DND-41 (cell line): Measurements from ENCODE around the gene CDK5R1.

Experiments
- CTCF ChIP-seq: IDR thresholded peaks from 2 replicates; pipeline ENCODE4 v1.5.1; 2012; ENCODE audit warnings: borderline replicate concordance, low read length, moderate library complexity, mild to moderate bottlenecking; ENCODE audit not compliant: poor library complexity, severe bottlenecking; ENCODE audit errors: extremely low read depth
- EZH2 ChIP-seq: IDR thresholded peaks from 3 replicates; pipeline ENCODE4 v1.6.1; 2012; ENCODE audit warnings: borderline replicate concordance, low read depth, mild to moderate bottlenecking, moderate library complexity, low read length, inconsistent platforms; ENCODE audit not compliant: severe bottlenecking

- TF ChIP-seq EZH2 = no peak
- no peak for TF ChIP-seq CTCF
Measured at GRCh38 chr17:32486111-32486700, 587 bp upstream of the CDK5R1 start.
